NOMO-1 (cell line): ENCODE results near the gene LSR.

Source experiments
- DNase-seq, 2 experiments: peaks; one replicate each; lab custom pipeline; 2025; ENCODE audit not compliant: unreplicated experiment in 2 of 2; lab: John Stamatoyannopoulos, UW

Gene LSR

DNA sequence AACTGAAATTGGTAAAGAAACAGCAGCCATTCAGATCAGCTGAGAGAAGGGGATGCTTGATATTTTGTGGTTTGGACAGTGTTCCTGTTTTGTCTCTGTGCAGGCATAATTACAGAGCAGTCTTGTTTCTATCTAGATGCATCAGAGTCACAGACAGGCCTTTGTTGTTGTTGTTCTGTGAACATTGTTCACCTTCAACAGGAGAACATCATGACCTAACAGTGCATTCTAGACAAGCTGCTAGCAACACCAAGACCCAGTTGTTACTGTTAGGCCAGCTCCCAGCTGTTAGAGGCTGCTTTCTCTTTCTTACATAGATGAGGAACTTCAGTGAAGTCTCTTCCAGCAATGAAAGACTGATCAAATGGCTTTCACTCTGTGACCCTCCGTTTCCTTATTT is 8.5 kb upstream of the LSR start:
- peak in 1 of 2 experiments; percentile 87 for DNase-seq

- no peak for DNase-seq
These were observed 7.4 kb upstream of the LSR start for GRCh38 chr19:35241417-35241816.

DNA sequence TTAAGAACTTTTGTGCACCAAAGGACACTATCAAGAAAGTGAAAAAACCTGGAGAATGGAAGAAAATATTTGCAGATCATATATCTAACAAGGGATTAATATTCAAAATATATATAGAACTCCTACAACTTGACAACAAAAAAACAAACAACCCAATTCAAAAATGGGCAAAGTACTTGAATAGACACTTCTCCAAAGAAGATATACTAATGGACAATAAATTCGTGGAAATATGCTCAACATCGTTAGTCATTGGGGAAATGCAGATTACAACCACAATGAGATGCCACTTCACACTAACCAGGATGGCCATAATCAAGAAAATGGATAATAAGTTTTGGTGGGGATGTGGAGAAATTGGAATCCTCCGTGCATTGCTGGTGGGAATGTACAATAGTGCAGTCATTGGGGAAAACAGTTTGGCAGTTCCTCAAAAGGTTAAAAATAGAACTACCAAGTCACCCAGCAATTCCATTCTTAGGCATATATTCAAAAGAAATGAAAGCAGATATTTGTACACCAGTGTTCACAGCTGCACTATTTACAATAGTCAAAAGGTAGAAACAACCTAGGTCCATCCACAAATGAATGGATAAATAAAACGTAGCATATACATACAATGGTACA is 2.2 kb upstream of the LSR start:
- DNase-seq = no peak

DNA sequence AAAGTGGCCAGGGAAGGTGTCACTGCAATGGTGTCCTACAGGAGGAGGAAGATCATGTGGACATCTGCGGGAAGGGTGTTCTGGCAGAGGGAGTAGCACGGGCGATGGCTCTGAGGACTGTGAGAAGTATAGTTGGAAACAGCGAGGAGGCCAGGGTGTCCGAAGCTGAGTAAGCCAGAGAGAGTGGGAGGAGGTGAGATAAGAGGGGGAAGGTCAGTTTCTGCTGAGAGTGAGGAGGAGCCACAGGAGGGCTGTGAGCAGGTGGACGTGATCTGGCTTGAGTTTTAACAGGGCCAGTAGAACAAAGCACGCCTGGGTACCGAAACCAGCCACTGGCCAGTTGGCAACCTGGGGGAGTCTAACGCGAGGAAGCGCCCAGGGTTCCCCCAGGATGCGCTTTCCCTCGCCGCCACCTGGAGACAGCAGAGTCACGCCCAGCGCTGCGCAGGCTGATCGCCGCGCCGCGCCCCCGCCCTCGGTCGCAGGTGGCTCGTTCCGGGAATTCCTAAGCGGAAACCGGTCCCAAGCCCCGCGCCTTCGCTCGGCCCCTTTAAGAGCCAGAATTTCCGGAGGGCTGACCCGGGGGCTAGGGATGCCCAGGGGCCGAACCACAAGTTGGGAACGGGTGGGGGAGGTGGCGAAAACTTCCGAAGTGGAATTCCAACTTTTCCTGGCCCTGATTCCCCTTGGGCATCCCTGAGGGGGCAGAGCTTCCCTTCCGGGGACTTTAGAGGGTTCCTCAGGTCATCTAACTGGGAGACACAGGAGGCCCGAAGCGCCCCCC is 1.1 kb upstream of the LSR start:
- DNase-seq = no peak

- DNase-seq = no peak
These were observed 495 bp downstream of the LSR start for GRCh38 chr19:35249146-35249847.

DNA sequence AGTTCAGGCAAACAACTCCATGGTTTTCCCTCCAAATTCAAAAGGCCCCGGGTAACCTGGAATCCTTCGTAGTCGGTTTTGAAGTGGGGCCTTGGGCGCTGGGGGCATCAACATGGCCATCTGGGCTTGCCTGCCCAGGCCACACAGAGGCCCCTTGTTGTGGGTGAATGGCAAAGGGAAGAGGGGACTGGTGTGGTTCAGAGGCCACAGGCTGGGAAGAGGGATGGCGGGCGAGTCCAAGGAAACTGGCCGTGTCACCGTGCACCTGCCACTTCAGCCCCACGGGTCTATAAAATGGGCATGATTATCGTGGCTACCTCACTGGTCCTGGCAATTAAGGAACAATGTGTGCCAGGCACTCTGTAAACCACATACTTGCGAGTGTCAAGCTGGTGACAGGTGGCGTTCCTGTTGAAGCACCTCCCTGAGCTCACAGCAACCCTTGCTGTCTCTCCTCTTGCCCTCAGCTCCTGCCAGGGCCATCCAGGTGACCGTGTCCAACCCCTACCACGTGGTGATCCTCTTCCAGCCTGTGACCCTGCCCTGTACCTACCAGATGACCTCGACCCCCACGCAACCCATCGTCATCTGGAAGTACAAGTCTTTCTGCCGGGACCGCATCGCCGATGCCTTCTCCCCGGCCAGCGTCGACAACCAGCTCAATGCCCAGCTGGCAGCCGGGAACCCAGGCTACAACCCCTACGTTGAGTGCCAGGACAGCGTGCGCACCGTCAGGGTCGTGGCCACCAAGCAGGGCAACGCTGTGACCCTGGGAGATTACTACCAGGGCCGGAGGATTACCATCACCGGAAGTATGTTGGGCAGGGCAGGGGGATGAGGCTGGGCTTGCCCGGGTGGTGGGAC is 1.3 kb downstream of the LSR start:
- no peak for DNase-seq

DNA sequence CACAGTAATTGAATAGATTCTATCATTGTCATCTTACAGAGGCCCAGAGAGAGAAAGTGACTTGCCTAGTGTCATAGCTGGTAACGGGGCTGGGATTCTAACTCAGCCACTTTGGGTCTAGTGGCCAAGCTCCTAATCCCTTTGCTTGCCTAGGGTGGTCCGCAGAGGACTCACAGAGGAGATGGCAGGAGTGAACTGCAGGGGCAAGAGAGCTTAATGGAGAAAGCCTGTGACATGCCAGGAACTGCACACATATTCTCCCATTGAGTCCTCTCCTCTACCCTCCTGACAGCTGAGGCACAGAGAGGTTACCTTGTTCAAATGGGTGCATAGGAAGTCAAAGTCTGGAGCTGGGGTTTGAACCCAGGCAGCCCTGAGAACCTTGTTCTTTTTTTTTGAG is 2.7 kb downstream of the LSR start:
- DNase-seq = no peak

- no peak for DNase-seq
These were observed 4.8 kb downstream of the LSR start for GRCh38 chr19:35253316-35254286.

GRCh38 chr19:35254341-35255297 is 5.8 kb downstream of the LSR start:
- no peak for DNase-seq

DNA sequence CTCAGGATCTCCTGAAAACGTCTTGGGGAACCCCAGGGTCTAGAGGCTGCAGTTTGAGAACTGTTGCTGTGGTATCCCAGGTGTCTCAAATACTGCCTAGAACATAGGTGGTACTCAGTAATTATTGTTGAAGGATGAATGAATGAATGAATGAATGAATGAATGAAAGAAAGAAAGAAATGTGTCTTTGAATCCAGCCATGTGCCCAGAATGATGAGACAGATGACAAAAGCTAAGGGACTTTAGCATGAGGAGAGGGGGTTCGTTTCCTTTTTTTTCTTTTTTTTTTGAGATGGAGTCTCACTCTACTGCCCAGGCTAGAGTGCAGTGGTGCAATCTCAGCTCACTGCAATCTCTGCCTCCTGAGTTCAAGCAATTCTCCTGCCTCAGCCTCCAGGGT is 7.8 kb downstream of the LSR start:
- DNase-seq = no peak

DNA sequence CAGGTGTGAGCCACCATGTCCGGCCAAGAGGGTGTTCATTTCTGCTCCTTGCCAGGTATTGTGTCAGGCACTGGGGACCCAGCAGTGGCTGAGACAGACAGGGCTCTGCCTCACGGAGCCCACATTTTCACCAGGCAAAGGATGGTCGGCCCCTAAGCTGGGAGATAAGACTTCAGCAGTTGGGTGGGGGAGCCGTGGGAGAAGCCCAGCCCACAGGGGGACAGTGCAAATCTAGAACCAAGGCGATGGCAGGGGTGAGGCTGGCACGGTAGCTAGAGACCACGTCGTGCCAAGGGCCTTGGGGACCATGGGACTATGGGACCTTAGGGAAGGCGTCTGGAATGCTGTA is 8.3 kb downstream of the LSR start:
- no peak for DNase-seq

DNA sequence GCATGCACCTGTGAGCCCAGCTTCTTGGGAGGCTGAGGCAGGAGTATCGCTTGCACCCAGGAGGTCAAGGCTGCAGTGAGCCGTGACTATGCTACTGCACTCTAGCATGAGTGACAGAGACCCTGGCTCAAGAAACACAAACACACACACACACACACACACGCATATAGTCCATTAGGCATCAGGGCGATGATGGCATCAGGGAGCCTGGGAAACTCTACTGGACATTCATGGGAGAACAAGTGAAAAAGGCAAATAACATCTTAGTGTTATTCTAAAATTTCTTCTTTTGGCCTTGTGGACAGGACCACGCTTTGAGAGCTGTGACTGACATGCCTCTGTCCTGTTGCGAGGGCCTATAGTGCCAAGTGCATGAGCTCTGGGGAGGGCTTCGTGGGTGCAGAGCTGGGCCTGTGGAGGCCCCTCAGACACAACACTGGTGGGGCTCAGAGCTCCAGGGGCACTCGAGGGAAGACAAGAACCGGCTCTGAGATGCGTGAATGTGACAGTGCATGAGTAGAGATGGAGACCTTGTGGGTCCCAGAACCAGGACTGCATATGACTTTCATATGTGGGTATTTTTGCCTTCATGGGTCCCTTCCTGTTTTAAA is 12.0 kb downstream of the LSR start:
- DNase-seq = no peak

- DNase-seq = no peak
These were observed 12.7 kb downstream of the LSR start for GRCh38 chr19:35261356-35262100.

DNA sequence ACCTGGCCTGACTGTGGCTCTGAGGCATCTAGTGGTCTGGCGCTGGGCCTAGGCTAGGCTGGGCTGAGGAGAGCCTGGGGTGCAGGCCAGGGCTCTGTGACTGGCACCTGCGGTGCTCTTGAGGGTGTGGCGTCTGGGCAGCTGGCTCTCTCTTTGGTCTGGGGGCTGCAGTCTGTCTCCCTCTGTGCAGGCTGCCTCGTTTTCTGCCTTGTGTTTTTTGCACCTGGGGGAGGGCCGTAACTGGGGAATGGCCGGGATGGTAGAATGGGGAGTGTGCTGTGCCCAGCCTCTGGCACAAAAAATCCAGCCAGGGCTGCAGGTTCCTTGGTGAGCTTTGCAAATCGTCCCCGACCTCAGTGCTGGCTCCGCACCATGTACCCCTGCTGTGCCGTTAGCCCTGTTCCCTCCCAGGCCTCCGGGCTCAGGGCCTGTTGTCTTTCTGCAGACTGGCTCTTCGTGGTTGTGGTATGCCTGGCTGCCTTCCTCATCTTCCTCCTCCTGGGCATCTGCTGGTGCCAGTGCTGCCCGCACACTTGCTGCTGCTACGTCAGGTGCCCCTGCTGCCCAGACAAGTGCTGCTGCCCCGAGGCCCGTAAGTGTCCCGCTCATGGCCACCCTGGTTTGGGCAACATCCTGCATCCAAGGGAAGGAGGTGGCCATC is 13.4 kb downstream of the LSR start:
- DNase-seq = no peak

DNA sequence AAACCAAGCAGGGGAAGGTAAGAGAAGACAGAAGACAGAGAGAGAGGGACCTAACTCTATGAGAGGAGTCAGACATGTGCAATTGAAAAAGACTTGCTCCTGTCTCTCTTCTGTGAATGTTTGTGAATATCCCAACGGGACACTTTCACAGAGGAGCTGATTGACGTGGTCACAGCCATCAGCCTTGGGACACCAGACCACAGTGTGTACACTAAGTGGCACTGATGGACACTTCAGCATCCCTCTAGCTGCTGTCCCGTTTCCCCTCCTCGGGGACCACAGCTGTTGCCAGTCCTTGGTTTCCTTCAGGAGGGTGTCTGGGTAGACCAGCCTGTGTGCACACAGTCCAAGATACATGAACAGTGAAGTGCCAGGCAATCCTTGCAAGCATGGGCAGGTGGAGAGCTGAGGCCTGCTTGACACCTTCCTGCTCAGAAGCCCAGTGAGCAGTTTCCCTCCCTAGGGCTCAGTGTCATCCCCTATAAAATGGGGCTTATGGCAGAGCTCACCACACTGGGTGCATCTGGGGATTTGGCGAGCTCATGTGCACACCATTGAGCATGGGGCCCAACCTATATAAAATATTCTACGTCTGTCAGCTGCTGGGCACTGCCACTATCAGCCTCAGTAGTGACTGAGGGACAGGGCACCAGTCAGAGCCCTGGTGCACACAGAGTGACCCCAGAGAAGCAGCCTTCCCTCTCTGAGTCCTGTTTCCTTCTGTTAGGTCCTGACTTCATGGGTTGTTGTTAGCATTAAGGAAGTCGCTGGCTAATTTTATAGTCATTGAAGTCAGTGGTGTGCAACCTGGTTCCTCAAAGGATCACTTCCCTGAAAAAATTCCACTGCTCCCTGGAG is 15.7 kb downstream of the LSR start:
- peak in 1 of 2 experiments; percentile 14 for DNase-seq
